GM21360 (cell line): Measurements from ENCODE around the gene ABHD10.

Experiments used
- ATAC-seq: cut with Tn5 transposase; IDR thresholded peaks from one replicate; pipeline ENCODE4 v1.9.1; 2021; ENCODE audit warnings: mild to moderate bottlenecking, moderate library complexity; ENCODE audit not compliant: unreplicated experiment

Gene ABHD10

GRCh38 chr3:111963424-111963823 is 15.4 kb upstream of the ABHD10 start:
- no peak for ATAC-seq

- ATAC-seq: no peak
These were observed 13.3 kb upstream of the ABHD10 start for GRCh38 chr3:111965484-111965883.

- no peak for ATAC-seq
These were observed 11.8 kb upstream of the ABHD10 start for GRCh38 chr3:111967068-111967467.

- peak; percentile 97 for ATAC-seq
These were observed 11.1 kb upstream of the ABHD10 start for GRCh38 chr3:111967651-111968274.

GRCh38 chr3:111968319-111969054 is 10.3 kb upstream of the ABHD10 start:
- ATAC-seq: no peak

- no peak for ATAC-seq
These were observed 8.4 kb upstream of the ABHD10 start for GRCh38 chr3:111970376-111970775.

GRCh38 chr3:111971533-111972130 is 7.2 kb upstream of the ABHD10 start:
- ATAC-seq: no peak

GRCh38 chr3:111972891-111973290 is 5.9 kb upstream of the ABHD10 start:
- ATAC-seq: no peak

- no peak for ATAC-seq
These were observed 3.7 kb upstream of the ABHD10 start for GRCh38 chr3:111975131-111975530.

- ATAC-seq: no peak
These were observed 2.6 kb upstream of the ABHD10 start for GRCh38 chr3:111976254-111976653.

- peak; percentile 36 for ATAC-seq
These were observed 710 bp downstream of the ABHD10 start for GRCh38 chr3:111979434-111980038.

GRCh38 chr3:111980716-111981456 is 2.1 kb downstream of the ABHD10 start:
- ATAC-seq: no peak

- ATAC-seq: no peak
These were observed 2.6 kb downstream of the ABHD10 start for GRCh38 chr3:111981457-111981763.

GRCh38 chr3:111984636-111985298 is 5.9 kb downstream of the ABHD10 start:
- ATAC-seq: no peak

GRCh38 chr3:111986800-111987199 is 8.0 kb downstream of the ABHD10 start:
- ATAC-seq: no peak

GRCh38 chr3:111989061-111989678 is 10.3 kb downstream of the ABHD10 start:
- peak; percentile 83 for ATAC-seq

- ATAC-seq: no peak
These were observed 14.2 kb downstream of the ABHD10 start for GRCh38 chr3:111993038-111993437.

- ATAC-seq: no peak
These were observed 20.0 kb downstream of the ABHD10 start, which contains the start of gene TAGLN3 for GRCh38 chr3:111998636-111999483. Gene TAGLN3, plus strand, starts transcription at chr3:111998922. Its CDS starts 501 bp downstream, at chr3:111999423.
